ENCODE data around the gene FBXO10.
"Not testable (repeated sequence)": the region's sequence is repeated elsewhere in the genome, so short reads cannot be mapped to it uniquely, and the experiment has no call there.

The FBXO10 gene

GRCh38 chr9:37471942-37472684 lies 104.1 kb downstream of the FBXO10 start:
- ChIA-PET POLR2A (no interaction called here), CTCF (no interaction called here)
- DNase-seq (ENCODE audit: extremely low spot score) = no peak
- no peak for TF ChIP-seq CTCF (IDR thresholded peaks at IDR 0.05; ENCODE audit: control extremely low read depth, extremely low read depth, low read depth, missing control alignments)

GRCh38 chr9:37468620-37469019 lies 107.6 kb downstream of the FBXO10 start:
- no peak for TF ChIP-seq CTCF (IDR thresholded peaks at IDR 0.05; ENCODE audit: control extremely low read depth, extremely low read depth, low read depth, missing control alignments)
- CTCF ChIA-PET = no interaction called here
- POLR2A ChIA-PET = no interaction called here
- no peak for DNase-seq (ENCODE audit: extremely low spot score)

GRCh38 chr9:37467530-37467929 lies 108.7 kb downstream of the FBXO10 start:
- CTCF ChIA-PET; POLR2A ChIA-PET; DNase-seq (ENCODE audit: extremely low spot score): not testable (repeated sequence)

GRCh38 chr9:37466037-37466709 lies 110.0 kb downstream of the FBXO10 start:
- ChIA-PET POLR2A (interaction anchor here (1.4 to 1.5 kb wide), 4 partner anchors 16 to 21 kb away, joined by 3 to 4 read pairs (median 4); partner anchors contain the start of gene POLR1E), CTCF (interaction anchor here (1.1 to 1.6 kb wide), 5 partner anchors 10 to 18 kb away, joined by 3 to 4 read pairs (median 3); no protein-coding TSS in a partner anchor)
- peak; percentile 36 for DNase-seq (ENCODE audit: extremely low spot score)
- TF ChIP-seq CTCF (IDR thresholded peaks at IDR 0.05; ENCODE audit: control extremely low read depth, extremely low read depth, low read depth, missing control alignments) = no peak

- CTCF ChIA-PET = interaction anchor here (1.2 to 1.6 kb wide), 4 partner anchors 10 to 19 kb away, joined by 3 read pairs; no protein-coding TSS in a partner anchor
- POLR2A ChIA-PET = interaction anchor here (0.6 to 1.5 kb wide), 12 partner anchors 16 to 610 kb away, joined by 3 to 10 read pairs (median 4); partner anchors contain the start of gene POLR1E
- TF ChIP-seq CTCF (IDR thresholded peaks at IDR 0.05; ENCODE audit: control extremely low read depth, extremely low read depth, low read depth, missing control alignments) = no peak
- peak; percentile 97 for DNase-seq (ENCODE audit: extremely low spot score)
Measured at GRCh38 chr9:37465249-37466036, 110.7 kb downstream of the FBXO10 start, which contains the start of gene ZBTB5. Gene ZBTB5, minus strand, starts transcription at chr9:37465450. Its CDS starts 22,899 bp downstream, at chr9:37442551.

- CTCF ChIA-PET = interaction anchor here (1.2 to 2.9 kb wide), 3 partner anchors 12 to 130 kb away, joined by 3 to 16 read pairs (median 3); no protein-coding TSS in a partner anchor
- POLR2A ChIA-PET = interaction anchor here (0.6 to 1.1 kb wide), 4 partner anchors 22 to 290 kb away, joined by 3 to 6 read pairs (median 5); no protein-coding TSS in a partner anchor
- TF ChIP-seq CTCF (IDR thresholded peaks at IDR 0.05; ENCODE audit: control extremely low read depth, extremely low read depth, low read depth, missing control alignments) = no peak
- peak; percentile 53 for DNase-seq (ENCODE audit: extremely low spot score)
Measured at GRCh38 chr9:37464426-37465248, 111.5 kb downstream of the FBXO10 start.

All from GM10248 (cell line).